SJSA1 (cell line): ENCODE data around the gene TACC2. TPM values are rescaled to one million over a fixed set of nuclear protein-coding genes. Genes with fewer than 3 reads are reported as not detected.

Source experiments
- DNase-seq, 2 experiments: peaks; one replicate each; pipeline ENCODE4 v3.0.0-alpha.2; 2015 to 2020; ENCODE audit warnings: low spot score in 2 of 2, low read depth in 1 of 2
- H3K27ac ChIP-seq: fragments of 250-450 bp; sonication (Bioruptor Pico); 2 replicates; pipeline ENCODE4 v1.5.1; 2020; ENCODE audit warnings: mild to moderate bottlenecking, moderate library complexity
- H3K27me3 ChIP-seq: fragments of 250-450 bp; sonication (Bioruptor Pico); replicated peaks from 2 replicates; pipeline ENCODE4 v1.5.1; 2020; ENCODE audit warnings: mild to moderate bottlenecking, moderate library complexity
- H3K36me3 ChIP-seq: fragments of 250-450 bp; sonication (Bioruptor Pico); 2 replicates; pipeline ENCODE4 v1.5.1; 2020; ENCODE audit warnings: mild to moderate bottlenecking
- H3K4me1 ChIP-seq: fragments of 250-450 bp; sonication (Bioruptor Pico); replicated peaks from 2 replicates; pipeline ENCODE4 v1.6.1; 2021; ENCODE audit warnings: mild to moderate bottlenecking
- H3K4me3 ChIP-seq: fragments of 250-450 bp; sonication (Bioruptor Pico); 2 replicates; pipeline ENCODE4 v1.5.1; 2020; ENCODE audit warnings: mild to moderate bottlenecking
- H3K9me3 ChIP-seq: fragments of 250-450 bp; sonication (Bioruptor Pico); replicated peaks from 2 replicates; pipeline ENCODE4 v1.5.1; 2020; ENCODE audit warnings: mild to moderate bottlenecking
- total RNA-seq: library from RNA; depleted of rRNA; stranded (reverse); fragments of >200 nt; shearing (Covaris generic); gene quantifications from 2 replicates; pipeline ENCODE4 v1.2.3, GENCODE V29; 2014

Gene TACC2
- total RNA-seq, 1 experiment from 2014 or later: 4.9 TPM

DNA sequence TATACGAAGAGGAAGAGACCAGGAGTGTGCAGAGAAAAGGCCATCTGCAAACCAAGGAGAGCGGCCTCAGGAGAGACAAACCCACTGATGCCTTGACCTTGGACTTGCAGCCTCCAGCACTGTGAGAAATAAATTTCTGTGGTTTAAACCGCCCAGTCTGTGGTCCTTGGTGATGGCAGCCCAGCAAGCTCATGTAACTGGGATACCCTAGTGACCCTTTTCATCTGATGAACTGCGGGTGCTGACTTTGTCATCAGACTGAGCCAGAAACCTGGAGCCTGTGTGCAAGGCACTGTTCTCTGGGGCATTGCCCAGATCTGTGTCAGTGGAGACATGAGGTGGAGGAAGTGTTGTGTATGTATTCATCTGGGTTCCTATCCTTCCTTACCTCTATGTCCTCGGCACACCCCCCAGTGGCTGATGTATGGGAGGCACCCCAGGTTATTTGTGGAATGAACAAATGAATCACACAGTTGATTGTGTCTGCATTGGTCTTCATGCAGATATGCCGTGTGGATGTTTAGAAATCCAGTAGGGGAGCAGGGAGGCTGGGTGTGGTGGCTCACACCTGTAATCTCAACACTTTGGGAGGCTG, 217.6 kb downstream of the TACC2 start:
- H3K9me3 ChIP-seq: no peaks in the 10 kb centered on the region
- no peaks in the 10 kb centered on the region for H3K27me3 ChIP-seq
- DNase-seq: no peak
- H3K4me1 ChIP-seq: no peaks in the 10 kb centered on the region
- no peak overlapping the region for H3K4me3 ChIP-seq
- H3K36me3 ChIP-seq: peaks cover 4% of the 10 kb centered on the region; the same call in 1 of the 2 replicates
- H3K27ac ChIP-seq: no peak overlapping the region

DNA sequence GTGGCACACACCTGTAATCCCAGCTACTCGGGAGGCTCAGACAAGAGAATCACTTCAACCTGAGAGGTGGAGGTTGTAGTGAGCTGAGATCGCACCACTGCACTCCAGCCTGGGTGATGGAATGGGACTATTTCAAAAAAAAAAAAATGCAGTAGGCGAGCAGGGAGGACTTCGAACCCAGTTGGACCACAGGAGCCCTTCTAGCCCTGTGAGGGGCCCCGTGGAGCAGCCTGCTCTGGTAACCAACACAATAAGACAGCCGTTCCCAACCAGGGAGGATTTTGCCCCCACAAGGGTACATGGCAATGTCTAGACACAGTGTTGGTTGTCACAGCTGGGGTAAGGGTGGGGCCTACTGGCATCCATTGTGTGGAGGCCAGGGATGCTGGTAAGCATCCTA, 218.2 kb downstream of the TACC2 start:
- no peak for DNase-seq
- peaks cover 4% of the 10 kb centered on the region; the same call in 1 of the 2 replicates for H3K36me3 ChIP-seq
- no peaks in the 10 kb centered on the region for H3K4me1 ChIP-seq
- no peak overlapping the region for H3K27ac ChIP-seq
- H3K27me3 ChIP-seq: no peaks in the 10 kb centered on the region
- no peaks in the 10 kb centered on the region for H3K9me3 ChIP-seq
- no peak overlapping the region for H3K4me3 ChIP-seq

GRCh38 chr10:122207596-122207995, 218.6 kb downstream of the TACC2 start:
- peaks cover 4% of the 10 kb centered on the region; the same call in 1 of the 2 replicates for H3K36me3 ChIP-seq
- H3K27ac ChIP-seq: no peak overlapping the region
- H3K4me1 ChIP-seq: no peaks in the 10 kb centered on the region
- DNase-seq: no peak
- no peaks in the 10 kb centered on the region for H3K27me3 ChIP-seq
- H3K9me3 ChIP-seq: no peaks in the 10 kb centered on the region
- no peak overlapping the region for H3K4me3 ChIP-seq

GRCh38 chr10:122208571-122209430, 219.8 kb downstream of the TACC2 start:
- DNase-seq: no peak
- no peaks in the 10 kb centered on the region for H3K9me3 ChIP-seq
- H3K27ac ChIP-seq: no peak overlapping the region
- peaks cover 4% of the 10 kb centered on the region; the same call in 1 of the 2 replicates for H3K36me3 ChIP-seq
- no peaks in the 10 kb centered on the region for H3K27me3 ChIP-seq
- H3K4me1 ChIP-seq: no peaks in the 10 kb centered on the region
- no peak overlapping the region for H3K4me3 ChIP-seq

- H3K9me3 ChIP-seq: no peaks in the 10 kb centered on the region
- no peak overlapping the region for H3K4me3 ChIP-seq
- no peaks in the 10 kb centered on the region for H3K27me3 ChIP-seq
- no peak overlapping the region for H3K27ac ChIP-seq
- DNase-seq: no peak
- no peaks in the 10 kb centered on the region for H3K4me1 ChIP-seq
- peaks cover 9% of the 10 kb centered on the region; the same call in 1 of the 2 replicates for H3K36me3 ChIP-seq
Measured at GRCh38 chr10:122210481-122211265, 221.7 kb downstream of the TACC2 start.

- peaks cover 16% of the 10 kb centered on the region; the same call in 1 of the 2 replicates for H3K36me3 ChIP-seq
- H3K4me1 ChIP-seq: no peaks in the 10 kb centered on the region
- DNase-seq: no peak
- H3K27me3 ChIP-seq: no peaks in the 10 kb centered on the region
- no peaks in the 10 kb centered on the region for H3K9me3 ChIP-seq
- H3K27ac ChIP-seq: no peak overlapping the region
- no peak overlapping the region for H3K4me3 ChIP-seq
Measured at GRCh38 chr10:122213364-122213763, 224.4 kb downstream of the TACC2 start.

- H3K27me3 ChIP-seq: no peaks in the 10 kb centered on the region
- DNase-seq: no peak
Measured at GRCh38 chr10:122213766-122214165, 224.8 kb downstream of the TACC2 start.

DNA sequence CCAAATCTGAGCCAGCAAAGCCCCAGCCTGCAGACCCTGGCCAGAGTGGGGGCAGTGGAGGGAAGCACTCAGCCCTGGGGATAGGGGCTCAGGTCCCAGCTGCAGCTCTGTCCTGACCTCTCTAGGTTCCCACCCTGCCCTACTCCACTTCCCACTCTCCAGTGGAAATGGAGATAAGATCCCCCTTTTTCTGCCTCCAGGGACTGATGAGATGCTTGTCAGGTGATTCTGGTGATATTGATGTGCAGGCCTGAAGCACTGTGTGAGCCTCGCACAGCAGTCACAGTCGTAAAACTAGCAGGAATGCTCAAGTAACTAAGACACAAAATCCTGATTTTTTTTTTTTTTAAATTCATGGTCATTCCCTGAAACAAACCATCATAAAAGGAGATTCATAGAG, 227.1 kb downstream of the TACC2 start:
- H3K27ac ChIP-seq: no peak overlapping the region

More at GRCh38 chr10:122213766-122214165, 224.8 kb downstream of the TACC2 start:
- no peak overlapping the region for H3K27ac ChIP-seq
- no peaks in the 10 kb centered on the region for H3K4me1 ChIP-seq
- peaks cover 16% of the 10 kb centered on the region; the same call in 1 of the 2 replicates for H3K36me3 ChIP-seq
- H3K4me3 ChIP-seq: no peak overlapping the region
- H3K9me3 ChIP-seq: no peaks in the 10 kb centered on the region

GRCh38 chr10:122219340-122219739, 230.4 kb downstream of the TACC2 start:
- no peak overlapping the region for H3K4me3 ChIP-seq
- H3K4me1 ChIP-seq: peaks cover 9% of the 10 kb centered on the region; the same call in 1 of the 2 replicates
- H3K27ac ChIP-seq: no peak overlapping the region
- H3K9me3 ChIP-seq: no peaks in the 10 kb centered on the region
- H3K27me3 ChIP-seq: no peaks in the 10 kb centered on the region
- peaks cover 12% of the 10 kb centered on the region; the same call in 1 of the 2 replicates for H3K36me3 ChIP-seq
- DNase-seq: no peak

More for the DNA sequence above, 227.1 kb downstream of the TACC2 start:
- no peaks in the 10 kb centered on the region for H3K27me3 ChIP-seq
- H3K36me3 ChIP-seq: peaks cover 16% of the 10 kb centered on the region; the same call in 1 of the 2 replicates
- H3K4me1 ChIP-seq: no peaks in the 10 kb centered on the region
- no peaks in the 10 kb centered on the region for H3K9me3 ChIP-seq
- no peak for DNase-seq
- no peak overlapping the region for H3K4me3 ChIP-seq

DNA sequence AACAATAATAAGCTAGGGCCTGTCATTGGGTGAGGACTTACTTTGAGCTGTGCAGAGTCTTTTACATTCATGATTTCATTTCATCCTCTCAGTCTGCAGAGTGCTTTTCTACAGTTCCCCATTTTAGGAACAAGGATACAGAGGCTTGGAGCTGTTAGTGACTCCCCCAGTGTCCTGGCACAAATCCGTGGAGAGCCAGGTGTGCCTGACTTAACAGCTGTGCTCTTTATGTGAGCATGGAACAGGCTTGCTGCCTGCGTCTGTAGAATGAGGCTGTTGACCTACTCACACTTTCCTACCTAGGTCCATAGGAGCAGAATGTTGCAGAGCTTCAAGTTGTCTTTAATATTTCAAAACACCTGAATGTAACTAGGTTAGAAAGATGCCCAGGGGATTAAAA, 231.8 kb downstream of the TACC2 start:
- no peak overlapping the region for H3K4me3 ChIP-seq
- H3K9me3 ChIP-seq: no peaks in the 10 kb centered on the region
- H3K27me3 ChIP-seq: no peaks in the 10 kb centered on the region
- H3K36me3 ChIP-seq: peaks cover 10% of the 10 kb centered on the region; the same call in 1 of the 2 replicates
- no peak overlapping the region for H3K27ac ChIP-seq
- peaks cover 9% of the 10 kb centered on the region; the same call in 1 of the 2 replicates for H3K4me1 ChIP-seq
- DNase-seq: no peak

- Histone ChIP-seq H3K27me3 (no peaks in the 10 kb centered on the region), H3K36me3 (peaks cover 9% of the 10 kb centered on the region; the same call in 1 of the 2 replicates), H3K27ac (no peak overlapping the region), H3K4me1 (peaks cover 9% of the 10 kb centered on the region; the same call in 1 of the 2 replicates), H3K4me3 (no peak overlapping the region), H3K9me3 (no peaks in the 10 kb centered on the region)
- DNase-seq: peak in 1 of 2 experiments; percentile 20
Measured at GRCh38 chr10:122221958-122222357, 233.0 kb downstream of the TACC2 start.

- peaks cover 9% of the 10 kb centered on the region; the same call in 1 of the 2 replicates for H3K4me1 ChIP-seq
- H3K27ac ChIP-seq: no peak overlapping the region
- H3K9me3 ChIP-seq: no peaks in the 10 kb centered on the region
- H3K36me3 ChIP-seq: peaks cover 7% of the 10 kb centered on the region; the same call in 1 of the 2 replicates
- H3K27me3 ChIP-seq: no peaks in the 10 kb centered on the region
- no peak for DNase-seq
- H3K4me3 ChIP-seq: no peak overlapping the region
Measured at GRCh38 chr10:122222638-122223037, 233.7 kb downstream of the TACC2 start.

GRCh38 chr10:122224159-122224558, 235.2 kb downstream of the TACC2 start:
- no peak overlapping the region for H3K27ac ChIP-seq
- H3K9me3 ChIP-seq: no peaks in the 10 kb centered on the region
- H3K36me3 ChIP-seq: peaks cover 7% of the 10 kb centered on the region
- H3K27me3 ChIP-seq: no peaks in the 10 kb centered on the region
- peaks cover 9% of the 10 kb centered on the region; the same call in 1 of the 2 replicates for H3K4me1 ChIP-seq
- H3K4me3 ChIP-seq: no peak overlapping the region
- no peak for DNase-seq
